Panc1 (cell line): ENCODE results near the gene S1PR5. TPM values are rescaled to one million over a fixed set of nuclear protein-coding genes. Genes with fewer than 3 reads are reported as not detected.

Experiments
- ATAC-seq: fragments of 200-7000 bp; cut with Tn5 transposase; 2 replicates; pipeline ENCODE4 v1.9.1; 2020; ENCODE audit warnings: mild to moderate bottlenecking, moderate library complexity
- BruUV-seq: library from RNA; stranded (reverse); fragments of 400-500 nt; replicated peaks from 2 replicates; lab custom pipeline; 2021; lab: Mats Ljungman, UMichigan
- CTCF ChIA-PET: fragments of 300-600 bp; sonication (Branson Sonifier 250); formaldehyde crosslinking; loops from one replicate; lab custom pipeline; 2022; ENCODE audit warnings: antibody characterized with exemption; lab: Charles Lee
- POLR2A ChIA-PET: fragments of 300-600 bp; sonication (Branson Sonifier 250); formaldehyde crosslinking; loops from one replicate; lab custom pipeline; 2022; ENCODE audit warnings: antibody characterized with exemption; lab: Charles Lee
- DNase-seq: peaks from one replicate; pipeline ENCODE4 v3.0.0-alpha.2; 2010; ENCODE audit warnings: low read depth, low spot score
- H3K27ac ChIP-seq: 2 replicates; pipeline ENCODE4 v1.5.1; 2011; ENCODE audit warnings: mild to moderate bottlenecking, low read length, inconsistent platforms
- H3K27me3 ChIP-seq: fragments of 200-500 bp; sonication (Bioruptor generic); 2 replicates; pipeline ENCODE4 v1.6.0; 2014; ENCODE audit warnings: low read length, inconsistent platforms; ENCODE audit not compliant: control insufficient read depth, insufficient read depth
- H3K36me3 ChIP-seq: fragments of 200-500 bp; sonication (Bioruptor generic); 2 replicates; pipeline ENCODE4 v1.5.1; 2014; ENCODE audit warnings: inconsistent platforms, mild to moderate bottlenecking, low read length, moderate library complexity; ENCODE audit not compliant: control insufficient read depth, insufficient read depth
- H3K4me1 ChIP-seq: 2 replicates; pipeline ENCODE4 v1.5.1; 2011; ENCODE audit warnings: inconsistent platforms, mild to moderate bottlenecking, low read length, moderate library complexity; ENCODE audit not compliant: control insufficient read depth, insufficient read depth
- H3K4me3 ChIP-seq, 2 experiments: 2 replicates each; pipeline ENCODE4 v1.5.1; 2011 to 2012; ENCODE audit warnings: low read depth in 2 of 2, low read length in 2 of 2, mild to moderate bottlenecking in 2 of 2, inconsistent platforms in 1 of 2, moderate library complexity in 1 of 2
- H3K9me3 ChIP-seq: fragments of 200-500 bp; sonication (Bioruptor generic); 2 replicates; pipeline ENCODE4 v1.5.1; 2014; ENCODE audit warnings: low read depth, mild to moderate bottlenecking, inconsistent platforms, low read length, moderate library complexity; ENCODE audit not compliant: control insufficient read depth, insufficient read depth
- POLR2AphosphoS5 ChIP-seq: IDR thresholded peaks from 2 replicates; pipeline ENCODE4 v1.6.1; 2012; ENCODE audit warnings: mild to moderate bottlenecking, low read depth, low read length, moderate library complexity
- SIN3A ChIP-seq: IDR thresholded peaks from 2 replicates; pipeline ENCODE4 v1.6.1; 2012; ENCODE audit warnings: low read depth, mild to moderate bottlenecking, low read length, moderate library complexity, borderline replicate concordance; ENCODE audit not compliant: insufficient read depth
- TCF7L2 ChIP-seq: IDR thresholded peaks from 2 replicates; pipeline ENCODE4 v1.6.1; 2011; ENCODE audit warnings: mild to moderate bottlenecking, low read depth, low read length, inconsistent platforms
- in situ Hi-C: cut with HindIII; loops from 2 replicates; pipeline ENCODE4 v1.10.0; 2016; ENCODE audit warnings: low sequenced_read_pairs, low pct_unique_long_range_greater_than_20kb
- intact Hi-C: fragments of 100-400 bp; cut with micrococcal nuclease; formaldehyde crosslinking; loops from one replicate; pipeline ENCODE4 v1.10.0; 2022; ENCODE audit not compliant: unreplicated experiment
- total RNA-seq: library from RNA; stranded (reverse); gene quantifications from one replicate; pipeline ENCODE4 v1.2.1, GENCODE V29; 2021; ENCODE audit not compliant: unreplicated experiment
- TF ChIP-seq, protein P1 (sequence below): fragments of 450-650 bp; IDR thresholded peaks from 2 replicates; pipeline ENCODE4 v1.5.1; 2017; ENCODE audit warnings: mild to moderate bottlenecking
- TF ChIP-seq, protein P2 (sequence below), 2 experiments: IDR thresholded peaks; 2 replicates each; pipeline ENCODE4 v1.6.1; 2011 to 2012; ENCODE audit warnings: low read depth in 2 of 2, control low read depth in 1 of 2, low read length in 1 of 2, mild to moderate bottlenecking in 1 of 2, moderate library complexity in 1 of 2; ENCODE audit not compliant: insufficient read depth in 1 of 2

S1PR5 gene
- total RNA-seq, 1 experiment from 2014 or later = 3.4 TPM

DNA sequence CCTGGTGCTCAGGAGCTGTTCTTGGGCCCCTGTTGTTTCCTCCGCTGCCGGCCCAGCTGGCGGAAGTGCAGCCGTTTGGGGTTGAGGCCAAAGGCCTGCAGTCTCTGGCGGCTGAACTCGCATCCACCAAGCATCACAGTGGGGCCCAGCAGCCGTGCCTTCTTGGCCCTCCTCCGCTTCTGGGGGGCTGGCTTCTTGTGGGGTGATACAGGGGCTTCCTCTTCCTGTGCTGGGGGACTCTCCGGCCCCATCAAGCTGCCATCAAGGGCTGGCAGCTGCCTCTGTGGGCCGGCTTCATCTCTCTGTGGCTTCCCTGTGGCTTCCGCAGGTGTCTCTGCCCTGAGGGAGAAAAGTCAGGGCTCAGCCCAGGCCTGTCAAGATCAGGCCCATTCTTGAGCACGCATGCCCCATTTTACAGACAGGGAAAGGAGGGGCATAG, 36.7 kb upstream of the S1PR5 start:
- Histone ChIP-seq H3K36me3 (no peaks in the 10 kb centered on the region), H3K27me3 (no peaks in the 10 kb centered on the region), H3K9me3 (no peaks in the 10 kb centered on the region), H3K27ac (no peak overlapping the region), H3K4me3 (no peak overlapping the region), H3K4me1 (no peaks in the 10 kb centered on the region)
- intact Hi-C loops (no loop called here), in situ Hi-C loops (no loop called here)
- CTCF ChIA-PET = no interaction called here
- TF ChIP-seq POLR2AphosphoS5 (no peak), SIN3A (no peak)
- TF ChIP-seq, protein P1, sequence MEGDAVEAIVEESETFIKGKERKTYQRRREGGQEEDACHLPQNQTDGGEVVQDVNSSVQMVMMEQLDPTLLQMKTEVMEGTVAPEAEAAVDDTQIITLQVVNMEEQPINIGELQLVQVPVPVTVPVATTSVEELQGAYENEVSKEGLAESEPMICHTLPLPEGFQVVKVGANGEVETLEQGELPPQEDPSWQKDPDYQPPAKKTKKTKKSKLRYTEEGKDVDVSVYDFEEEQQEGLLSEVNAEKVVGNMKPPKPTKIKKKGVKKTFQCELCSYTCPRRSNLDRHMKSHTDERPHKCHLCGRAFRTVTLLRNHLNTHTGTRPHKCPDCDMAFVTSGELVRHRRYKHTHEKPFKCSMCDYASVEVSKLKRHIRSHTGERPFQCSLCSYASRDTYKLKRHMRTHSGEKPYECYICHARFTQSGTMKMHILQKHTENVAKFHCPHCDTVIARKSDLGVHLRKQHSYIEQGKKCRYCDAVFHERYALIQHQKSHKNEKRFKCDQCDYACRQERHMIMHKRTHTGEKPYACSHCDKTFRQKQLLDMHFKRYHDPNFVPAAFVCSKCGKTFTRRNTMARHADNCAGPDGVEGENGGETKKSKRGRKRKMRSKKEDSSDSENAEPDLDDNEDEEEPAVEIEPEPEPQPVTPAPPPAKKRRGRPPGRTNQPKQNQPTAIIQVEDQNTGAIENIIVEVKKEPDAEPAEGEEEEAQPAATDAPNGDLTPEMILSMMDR = no peak
- BruUV-seq = no TSS peak
- ATAC-seq = no peak
- no peak for DNase-seq
- POLR2A ChIA-PET = interaction anchor here (0.6 kb wide), 1 partner anchor 166 kb away, joined by 5 read pairs; no protein-coding TSS in a partner anchor

GRCh38 chr19:10553087-10553667, 35.9 kb upstream of the S1PR5 start:
- H3K9me3 ChIP-seq = no peaks in the 10 kb centered on the region
- no peaks in the 10 kb centered on the region for H3K36me3 ChIP-seq
- ATAC-seq (peak; percentile 4; the same call in 1 of the 2 replicates), DNase-seq (no peak)
- no peak overlapping the region for H3K27ac ChIP-seq
- H3K4me3 ChIP-seq = no peak overlapping the region
- ChIA-PET CTCF (no interaction called here), POLR2A (interaction anchor here (0.6 kb wide), 1 partner anchor 105 kb away, joined by 3 read pairs; no protein-coding TSS in a partner anchor)
- BruUV-seq = TSS peak; percentile 96
- intact Hi-C loops (no loop called here), in situ Hi-C loops (no loop called here)
- TF ChIP-seq, protein P2, sequence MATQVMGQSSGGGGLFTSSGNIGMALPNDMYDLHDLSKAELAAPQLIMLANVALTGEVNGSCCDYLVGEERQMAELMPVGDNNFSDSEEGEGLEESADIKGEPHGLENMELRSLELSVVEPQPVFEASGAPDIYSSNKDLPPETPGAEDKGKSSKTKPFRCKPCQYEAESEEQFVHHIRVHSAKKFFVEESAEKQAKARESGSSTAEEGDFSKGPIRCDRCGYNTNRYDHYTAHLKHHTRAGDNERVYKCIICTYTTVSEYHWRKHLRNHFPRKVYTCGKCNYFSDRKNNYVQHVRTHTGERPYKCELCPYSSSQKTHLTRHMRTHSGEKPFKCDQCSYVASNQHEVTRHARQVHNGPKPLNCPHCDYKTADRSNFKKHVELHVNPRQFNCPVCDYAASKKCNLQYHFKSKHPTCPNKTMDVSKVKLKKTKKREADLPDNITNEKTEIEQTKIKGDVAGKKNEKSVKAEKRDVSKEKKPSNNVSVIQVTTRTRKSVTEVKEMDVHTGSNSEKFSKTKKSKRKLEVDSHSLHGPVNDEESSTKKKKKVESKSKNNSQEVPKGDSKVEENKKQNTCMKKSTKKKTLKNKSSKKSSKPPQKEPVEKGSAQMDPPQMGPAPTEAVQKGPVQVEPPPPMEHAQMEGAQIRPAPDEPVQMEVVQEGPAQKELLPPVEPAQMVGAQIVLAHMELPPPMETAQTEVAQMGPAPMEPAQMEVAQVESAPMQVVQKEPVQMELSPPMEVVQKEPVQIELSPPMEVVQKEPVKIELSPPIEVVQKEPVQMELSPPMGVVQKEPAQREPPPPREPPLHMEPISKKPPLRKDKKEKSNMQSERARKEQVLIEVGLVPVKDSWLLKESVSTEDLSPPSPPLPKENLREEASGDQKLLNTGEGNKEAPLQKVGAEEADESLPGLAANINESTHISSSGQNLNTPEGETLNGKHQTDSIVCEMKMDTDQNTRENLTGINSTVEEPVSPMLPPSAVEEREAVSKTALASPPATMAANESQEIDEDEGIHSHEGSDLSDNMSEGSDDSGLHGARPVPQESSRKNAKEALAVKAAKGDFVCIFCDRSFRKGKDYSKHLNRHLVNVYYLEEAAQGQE (IDR thresholded peaks at IDR 0.05; ENCODE audit: insufficient read depth in 1 of 2, low read depth in 2 of 2, low read length in 1 of 2) = no peak
- no peak for TF ChIP-seq TCF7L2
- no peak for TF ChIP-seq SIN3A
- TF ChIP-seq, protein P1 = no peak
- no peak for TF ChIP-seq POLR2AphosphoS5
- no peaks in the 10 kb centered on the region for H3K27me3 ChIP-seq
- no peaks in the 10 kb centered on the region for H3K4me1 ChIP-seq
